Tibial nerve (tissue), 3 donors: ENCODE results near the gene PRKRIP1.
"Not testable (repeated sequence)": the region's sequence is repeated elsewhere in the genome, so short reads cannot be mapped to it uniquely, and the experiment has no call there.

Source experiments
- POLR2A ChIP-seq, 2 donors: fragments of 450-650 bp; IDR thresholded peaks; one replicate each; pipeline ENCODE4 v1.6.1; 2017; ENCODE audit warnings: antibody characterized with exemption in 2 of 2, mild to moderate bottlenecking in 2 of 2, moderate library complexity in 2 of 2
- TF ChIP-seq, protein P1 (sequence below), 5 experiments: fragments of 200-600 bp in 3 of 5; fragments of 450-650 bp in 2 of 5; sonication (generic) in 3 of 5; IDR thresholded peaks; one replicate each; pipeline ENCODE4 v1.5.1; 2016 to 2019; ENCODE audit warnings: antibody characterized with exemption in 5 of 5, mild to moderate bottlenecking in 3 of 5, moderate library complexity in 2 of 5

DNA sequence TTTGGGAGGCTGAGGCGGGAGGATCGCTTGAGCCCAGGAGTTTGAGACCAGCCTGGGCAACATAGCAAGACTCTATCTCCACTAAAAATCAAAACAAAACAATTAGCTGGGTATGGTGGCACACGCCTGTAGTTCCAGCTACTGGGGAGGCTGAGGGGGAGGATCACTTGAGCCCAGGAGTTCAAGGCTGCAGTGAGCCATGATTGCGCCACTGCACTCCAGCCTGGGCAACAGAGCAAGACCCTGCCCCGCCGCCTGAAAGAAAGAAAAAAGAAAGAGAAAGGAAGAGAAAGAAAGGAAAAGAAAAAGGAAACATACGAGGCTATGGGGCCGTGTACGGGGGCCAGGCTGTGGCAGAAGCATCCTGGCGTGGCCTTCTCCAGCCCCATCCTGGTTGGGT lies 58.8 kb downstream of the PRKRIP1 start:
- TF ChIP-seq, protein P1, sequence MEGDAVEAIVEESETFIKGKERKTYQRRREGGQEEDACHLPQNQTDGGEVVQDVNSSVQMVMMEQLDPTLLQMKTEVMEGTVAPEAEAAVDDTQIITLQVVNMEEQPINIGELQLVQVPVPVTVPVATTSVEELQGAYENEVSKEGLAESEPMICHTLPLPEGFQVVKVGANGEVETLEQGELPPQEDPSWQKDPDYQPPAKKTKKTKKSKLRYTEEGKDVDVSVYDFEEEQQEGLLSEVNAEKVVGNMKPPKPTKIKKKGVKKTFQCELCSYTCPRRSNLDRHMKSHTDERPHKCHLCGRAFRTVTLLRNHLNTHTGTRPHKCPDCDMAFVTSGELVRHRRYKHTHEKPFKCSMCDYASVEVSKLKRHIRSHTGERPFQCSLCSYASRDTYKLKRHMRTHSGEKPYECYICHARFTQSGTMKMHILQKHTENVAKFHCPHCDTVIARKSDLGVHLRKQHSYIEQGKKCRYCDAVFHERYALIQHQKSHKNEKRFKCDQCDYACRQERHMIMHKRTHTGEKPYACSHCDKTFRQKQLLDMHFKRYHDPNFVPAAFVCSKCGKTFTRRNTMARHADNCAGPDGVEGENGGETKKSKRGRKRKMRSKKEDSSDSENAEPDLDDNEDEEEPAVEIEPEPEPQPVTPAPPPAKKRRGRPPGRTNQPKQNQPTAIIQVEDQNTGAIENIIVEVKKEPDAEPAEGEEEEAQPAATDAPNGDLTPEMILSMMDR (IDR thresholded peaks at IDR 0.05), result not testable (repeated sequence)
- TF ChIP-seq POLR2A (IDR thresholded peaks at IDR 0.05), result not testable (repeated sequence)
